OCI-LY3 (cell line): Measurements from ENCODE around the gene PHF20.
"Not testable (repeated sequence)": the region's sequence is repeated elsewhere in the genome, so short reads cannot be mapped to it uniquely, and the experiment has no call there.

Experiments used
- EZH2phosphoT487 ChIP-seq: fragments of 200-600 bp; shearing (Covaris generic); IDR thresholded peaks from 2 replicates; pipeline ENCODE4 v1.6.1; 2018; ENCODE audit warnings: antibody characterized with exemption, mixed run types, low read depth
- TF ChIP-seq, protein P1 (sequence below): fragments of 200-600, 300-600 bp; sonication (generic); IDR thresholded peaks from 2 replicates; pipeline ENCODE4 v1.5.1; 2014; ENCODE audit warnings: antibody characterized with exemption, low read length, low read depth

GRCh38 chr20:35843894-35844293, 72.1 kb downstream of the PHF20 start:
- TF ChIP-seq, protein P1, sequence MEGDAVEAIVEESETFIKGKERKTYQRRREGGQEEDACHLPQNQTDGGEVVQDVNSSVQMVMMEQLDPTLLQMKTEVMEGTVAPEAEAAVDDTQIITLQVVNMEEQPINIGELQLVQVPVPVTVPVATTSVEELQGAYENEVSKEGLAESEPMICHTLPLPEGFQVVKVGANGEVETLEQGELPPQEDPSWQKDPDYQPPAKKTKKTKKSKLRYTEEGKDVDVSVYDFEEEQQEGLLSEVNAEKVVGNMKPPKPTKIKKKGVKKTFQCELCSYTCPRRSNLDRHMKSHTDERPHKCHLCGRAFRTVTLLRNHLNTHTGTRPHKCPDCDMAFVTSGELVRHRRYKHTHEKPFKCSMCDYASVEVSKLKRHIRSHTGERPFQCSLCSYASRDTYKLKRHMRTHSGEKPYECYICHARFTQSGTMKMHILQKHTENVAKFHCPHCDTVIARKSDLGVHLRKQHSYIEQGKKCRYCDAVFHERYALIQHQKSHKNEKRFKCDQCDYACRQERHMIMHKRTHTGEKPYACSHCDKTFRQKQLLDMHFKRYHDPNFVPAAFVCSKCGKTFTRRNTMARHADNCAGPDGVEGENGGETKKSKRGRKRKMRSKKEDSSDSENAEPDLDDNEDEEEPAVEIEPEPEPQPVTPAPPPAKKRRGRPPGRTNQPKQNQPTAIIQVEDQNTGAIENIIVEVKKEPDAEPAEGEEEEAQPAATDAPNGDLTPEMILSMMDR, result not testable (repeated sequence)
- not testable (repeated sequence) for TF ChIP-seq EZH2phosphoT487
